Keratinocyte (primary cell): ENCODE results near the gene ZBTB3. TPM values are rescaled to one million over a fixed set of nuclear protein-coding genes. Genes with fewer than 3 reads are reported as not detected.
A peak's percentile ranks its signal among the peaks of the same experiment; 100 is the strongest.

Experiments used
- DNase-seq: peaks from one replicate; pipeline ENCODE4 v3.0.0-alpha.2; 2011; ENCODE audit warnings: low read depth, missing footprints, low spot score
- FAIRE-seq: peaks from 2 replicates; lab custom pipeline; 2011; peaks lifted over from hg19 to GRCh38; lab: Jason Lieb, UNC
- H2AFZ ChIP-seq: 2 replicates; pipeline ENCODE4 v1.6.0; 2012; ENCODE audit warnings: low read length, control low read depth, inconsistent platforms; ENCODE audit not compliant: control insufficient read depth
- H3K27ac ChIP-seq: 2 replicates; pipeline ENCODE4 v1.5.1; 2011; ENCODE audit warnings: low read length; ENCODE audit not compliant: control insufficient read depth, insufficient read depth
- H3K27me3 ChIP-seq: 3 replicates; pipeline ENCODE4 v1.6.0; 2011; ENCODE audit warnings: low read length; ENCODE audit not compliant: control insufficient read depth, insufficient read depth; ENCODE audit errors: extremely low read depth
- H3K36me3 ChIP-seq, 2 experiments: 2 replicates in 1 of 2; 3 replicates in 1 of 2; pipeline ENCODE4 v1.5.1; 2011; ENCODE audit warnings: low read length in 2 of 2, mild to moderate bottlenecking in 1 of 2; ENCODE audit not compliant: control insufficient read depth in 2 of 2, insufficient read depth in 2 of 2; ENCODE audit errors: extremely low read depth in 1 of 2
- H3K4me1 ChIP-seq: 3 replicates; pipeline ENCODE4 v1.5.1; 2011; ENCODE audit warnings: low read length; ENCODE audit not compliant: control insufficient read depth, insufficient read depth; ENCODE audit errors: extremely low read depth
- H3K4me2 ChIP-seq: 3 replicates; pipeline ENCODE4 v1.6.0; 2011; ENCODE audit warnings: low read depth, low read length; ENCODE audit not compliant: control insufficient read depth, insufficient read depth; ENCODE audit errors: extremely low read depth
- H3K4me3 ChIP-seq, 3 experiments: fragments of 200-600 bp in 1 of 3; sonication (generic) in 1 of 3; 2 replicates in 2 of 3; 3 replicates in 1 of 3; pipeline ENCODE4 v1.5.1; 2011 to 2016; ENCODE audit warnings: low read length in 3 of 3, mild to moderate bottlenecking in 3 of 3, control low read depth in 2 of 3, inconsistent platforms in 1 of 3, low read depth in 1 of 3, mixed read lengths in 1 of 3, mixed run types in 1 of 3, moderate library complexity in 1 of 3; ENCODE audit not compliant: control insufficient read depth in 2 of 3, insufficient read depth in 2 of 3; ENCODE audit errors: extremely low read depth in 1 of 3
- H3K79me2 ChIP-seq: 2 replicates; pipeline ENCODE4 v1.6.0; 2012; ENCODE audit warnings: low read length; ENCODE audit not compliant: control insufficient read depth, insufficient read depth
- H3K9ac ChIP-seq: 3 replicates; pipeline ENCODE4 v1.6.0; 2011; ENCODE audit warnings: low read length; ENCODE audit not compliant: control insufficient read depth, insufficient read depth; ENCODE audit errors: extremely low read depth
- H3K9me1 ChIP-seq: 3 replicates; pipeline ENCODE4 v1.6.0; 2011; ENCODE audit warnings: low read length; ENCODE audit not compliant: control insufficient read depth, insufficient read depth; ENCODE audit errors: extremely low read depth
- H3K9me3 ChIP-seq: 2 replicates; pipeline ENCODE4 v1.5.1; 2012; ENCODE audit warnings: low read depth, low read length; ENCODE audit not compliant: control insufficient read depth
- H4K20me1 ChIP-seq: 3 replicates; pipeline ENCODE4 v1.6.0; 2011; ENCODE audit warnings: low read length; ENCODE audit not compliant: control insufficient read depth, insufficient read depth; ENCODE audit errors: extremely low read depth
- CTCF ChIP-seq, 3 experiments: IDR thresholded peaks in 1 of 3; conservative IDR thresholded peaks in 1 of 3; optimal IDR thresholded peaks in 1 of 3; 2 replicates in 2 of 3; 3 replicates in 1 of 3; pipeline versions ENCODE3 to v1.5.1; 2011; ENCODE audit warnings: low read length in 3 of 3, mild to moderate bottlenecking in 3 of 3, moderate library complexity in 2 of 3, control low read depth in 1 of 3, inconsistent platforms in 1 of 3; ENCODE audit not compliant: insufficient read depth in 2 of 3; ENCODE audit errors: extremely low read depth in 1 of 3
- EZH2 ChIP-seq: IDR thresholded peaks from one replicate; pipeline ENCODE4 v1.6.1; 2012; ENCODE audit warnings: inconsistent platforms, mild to moderate bottlenecking, low read length, moderate library complexity
- dilution Hi-C: fragments of 300-500 bp; cut with MboI; formaldehyde crosslinking; loops from one replicate; pipeline ENCODE4 v1.7.0; 2020; ENCODE audit warnings: low sequenced_read_pairs; ENCODE audit not compliant: extremely low pct_ligation_motif_present
- polyA plus RNA-seq, 5 experiments: library from polyadenylated mRNA; depleted of rRNA in 3 of 5; stranded (reverse) in 3 of 5; stranded (forward) in 1 of 5; unstranded in 1 of 5; fragments of >200 nt; gene quantifications; 1 replicate in 1 of 5; 2 replicates in 3 of 5; 3 replicates in 1 of 5; pipeline versions ENCODE4 v1.2.1 to v1.2.3, GENCODE V29; 2011 to 2012; ENCODE audit warnings: missing spikeins in 2 of 5, low read depth in 1 of 5, low replicate concordance in 1 of 5

Gene ZBTB3
- polyA plus RNA-seq, 1 donor (not counting 4 experiments of a cell fraction or from before 2014, with no cell fraction given): 3.4 TPM

- Histone ChIP-seq H3K36me3 (peaks cover 7 to 11% of the 10 kb centered on the region in 2 experiments), H3K4me3 (no peak overlapping the region), H2AFZ (no peak overlapping the region), H3K9me3 (no peaks in the 10 kb centered on the region), H3K9me1 (no peaks in the 10 kb centered on the region), H4K20me1 (no peaks in the 10 kb centered on the region), H3K4me2 (no peak overlapping the region), H3K9ac (peak overlapping the region; percentile 25), H3K27me3 (no peaks in the 10 kb centered on the region), H3K79me2 (peaks cover 9% of the 10 kb centered on the region), H3K27ac (no peak overlapping the region), H3K4me1 (no peaks in the 10 kb centered on the region)
- TF ChIP-seq EZH2 (no peak), CTCF (optimal IDR thresholded peaks at IDR 0.05 in 1 of 3, IDR thresholded peaks at IDR 0.05 in 1 of 3, conservative IDR thresholded peaks at IDR 0.05 in 1 of 3; ENCODE audit: extremely low read depth in 1 of 3, insufficient read depth in 2 of 3, low read length in 3 of 3) (no peak)
- FAIRE-seq: no peak
- dilution Hi-C loops: no loop called here
- no peak for DNase-seq
These were observed 6.3 kb downstream of the ZBTB3 start for GRCh38 chr11:62747475-62748160.

- no peak overlapping the region for H3K27ac ChIP-seq
- dilution Hi-C loops: no loop called here
- H3K4me2 ChIP-seq: no peak overlapping the region
- no peaks in the 10 kb centered on the region for H3K27me3 ChIP-seq
- H3K4me3 ChIP-seq: no peak overlapping the region
- no peak for FAIRE-seq
- H3K9ac ChIP-seq: no peak overlapping the region
- peaks cover 7 to 14% of the 10 kb centered on the region in 2 experiments for H3K36me3 ChIP-seq
- H4K20me1 ChIP-seq: no peaks in the 10 kb centered on the region
- TF ChIP-seq EZH2 (no peak), CTCF (optimal IDR thresholded peaks at IDR 0.05 in 1 of 3, IDR thresholded peaks at IDR 0.05 in 1 of 3, conservative IDR thresholded peaks at IDR 0.05 in 1 of 3; ENCODE audit: extremely low read depth in 1 of 3, insufficient read depth in 2 of 3, low read length in 3 of 3) (no peak)
- no peak for DNase-seq
- no peaks in the 10 kb centered on the region for H3K9me1 ChIP-seq
- peaks cover 9% of the 10 kb centered on the region for H3K79me2 ChIP-seq
- H3K4me1 ChIP-seq: no peaks in the 10 kb centered on the region
- no peak overlapping the region for H2AFZ ChIP-seq
- no peaks in the 10 kb centered on the region for H3K9me3 ChIP-seq
These were observed 16.8 kb downstream of the ZBTB3 start for GRCh38 chr11:62737196-62737595.
